Measurements from ENCODE around the gene FOXJ1.

DNA sequence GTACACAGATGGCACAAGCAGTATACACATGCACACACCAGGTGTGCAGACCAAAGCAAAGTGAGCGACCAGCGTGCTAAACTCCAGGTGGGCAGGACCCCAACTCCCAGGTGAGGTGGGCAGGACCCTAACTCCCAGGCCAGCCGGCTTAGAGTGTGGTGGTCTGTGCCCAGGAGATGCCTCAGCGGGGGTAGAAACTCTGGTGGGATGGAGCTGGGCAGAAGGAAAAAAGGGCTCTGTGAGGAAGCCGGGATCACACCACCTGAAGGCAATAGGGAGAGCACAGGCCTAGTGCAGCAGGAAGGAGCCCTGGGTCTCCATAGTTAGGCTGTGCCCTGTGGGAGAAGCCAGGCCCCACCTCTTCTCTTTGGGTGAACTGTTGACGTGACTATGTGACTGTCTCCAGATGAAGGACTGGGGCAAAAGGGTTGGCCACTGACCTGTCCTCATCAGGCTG is 1.6 kb upstream of the FOXJ1 start:
- TF ChIP-seq FOXK2 (IDR thresholded peaks at IDR 0.05) (no peak), SP1 (IDR thresholded peaks at IDR 0.05) (no peak), TARDBP (IDR thresholded peaks at IDR 0.05) (no peak), BHLHE40 (IDR thresholded peaks at IDR 0.05; ENCODE audit: borderline replicate concordance) (no peak), LEF1 (IDR thresholded peaks at IDR 0.05; ENCODE audit: borderline replicate concordance) (no peak), ARNT (IDR thresholded peaks at IDR 0.05) (no peak), FOXA1 (IDR thresholded peaks at IDR 0.05) (no peak), FOXM1 (IDR thresholded peaks at IDR 0.05; ENCODE audit: borderline replicate concordance) (no peak), NFRKB (IDR thresholded peaks at IDR 0.05) (no peak), HDGF (IDR thresholded peaks at IDR 0.05; ENCODE audit: borderline replicate concordance) (no peak), CTBP1 (IDR thresholded peaks at IDR 0.05; ENCODE audit: borderline replicate concordance) (no peak)
- TF ChIP-seq, protein P1, sequence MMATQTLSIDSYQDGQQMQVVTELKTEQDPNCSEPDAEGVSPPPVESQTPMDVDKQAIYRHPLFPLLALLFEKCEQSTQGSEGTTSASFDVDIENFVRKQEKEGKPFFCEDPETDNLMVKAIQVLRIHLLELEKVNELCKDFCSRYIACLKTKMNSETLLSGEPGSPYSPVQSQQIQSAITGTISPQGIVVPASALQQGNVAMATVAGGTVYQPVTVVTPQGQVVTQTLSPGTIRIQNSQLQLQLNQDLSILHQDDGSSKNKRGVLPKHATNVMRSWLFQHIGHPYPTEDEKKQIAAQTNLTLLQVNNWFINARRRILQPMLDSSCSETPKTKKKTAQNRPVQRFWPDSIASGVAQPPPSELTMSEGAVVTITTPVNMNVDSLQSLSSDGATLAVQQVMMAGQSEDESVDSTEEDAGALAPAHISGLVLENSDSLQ (IDR thresholded peaks at IDR 0.05) = no peak

Data from HEK293T (cell line).